ENCODE data around the gene TELO2. TPM values are rescaled to one million over a fixed set of nuclear protein-coding genes. Genes with fewer than 3 reads are reported as not detected.

The TELO2 gene
- total and polyA plus RNA-seq, 11 donors, result 11.8 to 29.6 (median 17.0) TPM

DNA sequence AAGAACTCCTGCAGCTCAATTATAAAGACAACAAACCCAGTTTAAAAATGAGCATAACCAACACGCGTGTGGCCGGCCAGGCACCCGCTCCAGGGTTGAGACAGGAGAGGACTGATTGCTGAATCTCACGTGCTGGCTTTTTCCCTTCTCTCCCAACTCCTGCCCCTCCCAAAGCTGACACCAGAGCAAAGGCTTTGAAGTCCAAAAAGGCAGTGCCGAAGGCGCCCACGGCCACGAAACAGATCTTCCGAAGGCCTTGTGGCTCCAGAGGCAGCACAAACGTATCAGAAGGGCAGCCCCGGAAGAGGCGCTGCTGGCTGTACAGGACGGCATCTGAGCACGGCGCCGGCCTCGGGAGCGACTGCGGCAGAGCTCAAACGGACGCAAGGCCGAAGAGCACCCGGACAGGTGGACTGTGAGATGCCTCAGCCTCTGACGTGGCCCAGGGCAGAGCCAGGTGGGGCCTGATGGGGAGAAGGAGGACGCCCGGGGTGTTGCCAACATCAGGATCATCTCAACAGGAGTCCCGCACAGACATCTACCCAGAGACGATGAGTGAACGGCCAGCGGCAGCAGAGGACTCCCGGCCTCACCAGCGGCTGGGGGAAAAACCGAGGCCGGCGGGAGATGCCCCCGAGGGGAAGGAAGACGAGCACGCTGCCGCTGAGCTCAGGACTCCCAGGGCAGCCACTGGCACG is 28.8 kb upstream of the TELO2 start:
- no peak overlapping the region for H3K27ac ChIP-seq
- DNase-seq, result peak in 1 of 5 donors; percentile 55
- no peaks in the 10 kb centered on the region for H3K9me3 ChIP-seq
- peaks cover 0 to 9% (median 0%) of the 10 kb centered on the region in 12 donors for H3K4me1 ChIP-seq
- intact Hi-C loops (cut with DNase I), result no loop called here
- H3K36me3 ChIP-seq, result peaks cover 0 to 41% (median 23%) of the 10 kb centered on the region in 9 donors
- no peaks in the 10 kb centered on the region for H3K27me3 ChIP-seq
- TF ChIP-seq POLR2A (IDR thresholded peaks at IDR 0.05) (no peak), CTCF (IDR thresholded peaks at IDR 0.05) (no peak)
- 90 to 92% (median 91%) methylated on average over 28 to 41 of the region's 41 CpGs for WGBS, 4 donors
- no peak for ATAC-seq
- no peak overlapping the region for H3K4me3 ChIP-seq

DNA sequence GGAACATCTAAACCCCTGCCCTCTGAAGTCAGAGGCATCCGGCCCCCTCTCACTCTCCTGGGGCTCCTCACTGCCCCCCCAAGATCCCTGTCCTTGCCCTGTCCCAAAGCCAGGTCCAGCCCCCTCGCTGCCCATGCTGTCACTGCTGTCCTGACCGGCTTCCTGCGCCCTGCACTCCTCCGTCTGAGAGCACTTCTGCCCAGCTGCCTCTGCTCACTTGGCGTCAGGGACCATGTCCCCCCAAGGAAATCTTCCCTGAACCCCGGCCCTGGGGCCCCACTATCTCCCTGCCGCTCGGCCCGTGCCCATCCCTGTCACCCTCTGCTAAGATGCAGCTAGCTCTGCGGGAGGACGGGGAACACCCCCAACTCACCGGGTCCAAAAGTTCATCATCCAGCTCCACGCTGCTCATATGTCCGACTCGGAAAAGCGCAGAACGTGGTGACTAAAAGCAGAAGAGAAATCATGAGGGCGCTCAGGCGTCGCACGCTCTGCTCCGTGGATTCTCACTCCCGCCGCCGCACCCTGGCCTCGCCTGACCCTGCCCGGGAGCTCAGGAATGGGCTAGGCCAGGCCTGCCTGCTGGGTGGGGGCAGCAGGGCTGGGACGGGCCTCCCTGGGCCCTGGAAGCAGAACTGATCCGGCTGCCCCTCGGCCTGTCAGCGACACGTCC is 28.1 kb upstream of the TELO2 start:
- intact Hi-C loops (cut with DNase I), result no loop called here
- TF ChIP-seq POLR2A (IDR thresholded peaks at IDR 0.05) (no peak), CTCF (IDR thresholded peaks at IDR 0.05) (no peak)
- 89 to 93% (median 91%) methylated on average over 28 to 33 of the region's 33 CpGs for WGBS, 4 donors

DNA sequence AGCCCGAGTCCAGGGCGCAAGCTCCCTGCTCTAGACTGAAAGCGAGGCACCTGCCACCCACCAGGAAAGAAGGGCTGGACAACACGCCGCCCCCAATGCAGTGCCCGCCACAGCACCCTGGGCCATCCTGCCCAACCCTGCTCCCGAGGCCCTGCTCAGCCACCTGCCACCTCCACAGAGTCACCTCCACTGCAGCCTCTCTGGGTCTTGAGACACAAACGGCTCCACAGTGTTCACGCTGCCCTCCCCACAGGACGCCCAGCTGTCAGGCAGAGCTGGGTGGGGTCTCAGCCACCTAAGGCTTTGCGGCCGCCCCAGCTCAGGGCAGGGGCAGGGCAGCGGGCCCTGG is 27.6 kb upstream of the TELO2 start:
- no peak for ATAC-seq
- no peaks in the 10 kb centered on the region for H3K27me3 ChIP-seq
- peaks cover 0 to 13% (median 0%) of the 10 kb centered on the region in 12 donors for H3K4me1 ChIP-seq
- DNase-seq, result peak in 1 of 5 donors; percentile 52
- TF ChIP-seq CTCF (IDR thresholded peaks at IDR 0.05), result no peak
- TF ChIP-seq POLR2A (IDR thresholded peaks at IDR 0.05), result no peak
- whole genome bisulfite sequencing, 4 donors, result 92 to 95% (median 93%) methylated on average over 7 to 13 of the region's 13 CpGs
- no peaks in the 10 kb centered on the region for H3K9me3 ChIP-seq
- peaks cover 0 to 34% (median 18%) of the 10 kb centered on the region in 9 donors for H3K36me3 ChIP-seq
- H3K4me3 ChIP-seq, result no peak overlapping the region
- intact Hi-C loops (cut with DNase I), result no loop called here
- H3K27ac ChIP-seq, result no peak overlapping the region

More for the DNA sequence above, 28.1 kb upstream of the TELO2 start:
- Histone ChIP-seq H3K36me3 (peaks cover 0 to 39% (median 23%) of the 10 kb centered on the region in 9 donors), H3K4me3 (no peak overlapping the region), H3K4me1 (peaks cover 0 to 9% (median 0%) of the 10 kb centered on the region in 12 donors), H3K27ac (no peak overlapping the region), H3K27me3 (no peaks in the 10 kb centered on the region), H3K9me3 (no peaks in the 10 kb centered on the region)
- DNase-seq (peak in 1 of 5 donors; percentile 52), ATAC-seq (no peak)

- Histone ChIP-seq H3K27ac (no peak overlapping the region), H3K4me3 (no peak overlapping the region), H3K4me1 (peaks cover 0 to 18% (median 2%) of the 10 kb centered on the region in 12 donors), H3K27me3 (no peaks in the 10 kb centered on the region), H3K9me3 (no peaks in the 10 kb centered on the region), H3K36me3 (peaks cover 0 to 29% (median 13%) of the 10 kb centered on the region in 9 donors)
- DNase-seq, result peak in 1 of 5 donors; percentile 65
- TF ChIP-seq CTCF (IDR thresholded peaks at IDR 0.05) (no peak), POLR2A (IDR thresholded peaks at IDR 0.05) (no peak)
- intact Hi-C loops (cut with DNase I), result no loop called here
- WGBS, 4 donors, result 86 to 94% (median 90%) methylated on average over 24 of the region's 24 CpGs
- no peak for ATAC-seq
Measured at GRCh38 chr16:1466054-1466453, 27.1 kb upstream of the TELO2 start.
